Effector memory CD8-positive, alpha-beta T cell (primary cell): ENCODE results near the gene FAM89A.
A peak's percentile ranks its signal among the peaks of the same experiment; 100 is the strongest.
"Not testable (repeated sequence)": the region's sequence is repeated elsewhere in the genome, so short reads cannot be mapped to it uniquely, and the experiment has no call there.

Experiments used
- ATAC-seq: fragments of 150-1000 bp; cut with Tn5 transposase; replicated peaks from 2 replicates; pipeline ENCODE4 v1.10.0; 2021; ENCODE audit warnings: mild to moderate bottlenecking, moderate library complexity
- DNase-seq, 3 experiments: peaks; one replicate each; pipeline ENCODE4 v3.0.0; 2021
- H3K27ac Mint-ChIP-seq, 2 donors: one replicate each; pipeline ENCODE4 v1.8.0; 2022; ENCODE audit warnings: mild to moderate bottlenecking in 2 of 2, mixed read lengths in 2 of 2, moderate library complexity in 2 of 2
- H3K27me3 Mint-ChIP-seq, 2 donors: one replicate each; pipeline ENCODE4 v1.8.0; 2022; ENCODE audit warnings: mixed read lengths in 2 of 2
- H3K36me3 Mint-ChIP-seq: one replicate; pipeline ENCODE4 v1.8.0; 2022; ENCODE audit warnings: mild to moderate bottlenecking, moderate library complexity, mixed read lengths; ENCODE audit not compliant: insufficient read depth
- H3K4me1 Mint-ChIP-seq, 2 donors: one replicate each; pipeline ENCODE4 v1.8.0; 2022; ENCODE audit warnings: low read depth in 2 of 2, mixed read lengths in 2 of 2
- H3K4me3 Mint-ChIP-seq, 2 donors: one replicate each; pipeline ENCODE4 v1.8.0; 2022; ENCODE audit warnings: mild to moderate bottlenecking in 2 of 2, mixed read lengths in 2 of 2, moderate library complexity in 2 of 2
- H3K9me3 Mint-ChIP-seq, 2 donors: one replicate each; pipeline ENCODE4 v1.8.0; 2022; ENCODE audit warnings: mixed read lengths in 2 of 2

The FAM89A gene

GRCh38 chr1:231036416-231036815 is 3.6 kb downstream of the FAM89A start:
- ATAC-seq (no peak), DNase-seq (no peak)
- Mint-ChIP-seq H3K9me3 (no peaks in the 10 kb centered on the region), H3K27me3 (peaks cover 0 to 7% of the 10 kb centered on the region in 2 donors), H3K36me3 (no peaks in the 10 kb centered on the region), H3K4me1 (peaks cover 16 to 23% of the 10 kb centered on the region in 2 donors), H3K27ac (no peak overlapping the region), H3K4me3 (no peak overlapping the region)

DNA sequence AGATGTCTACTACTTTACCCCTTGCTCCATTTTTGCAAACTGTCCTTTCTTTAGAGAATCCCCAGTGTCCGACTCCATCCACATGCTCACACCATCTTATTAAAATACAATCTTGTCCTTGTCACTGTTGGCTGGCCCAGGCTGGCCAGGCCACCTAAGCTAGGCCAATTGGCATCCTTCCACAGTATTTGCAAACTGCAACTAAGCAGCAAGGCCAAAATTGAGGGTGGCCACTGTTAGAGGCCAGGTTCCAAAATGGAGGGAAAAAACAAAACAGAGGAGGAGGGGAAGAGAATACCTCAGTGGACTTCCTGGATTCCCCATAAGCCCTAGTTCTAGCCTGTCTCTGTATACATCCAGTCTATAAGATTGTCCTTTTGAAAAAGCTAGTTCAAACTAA is 4.3 kb downstream of the FAM89A start:
- no peak for DNase-seq
- Mint-ChIP-seq H3K27ac (no peak overlapping the region), H3K27me3 (peaks cover 0 to 7% of the 10 kb centered on the region in 2 donors), H3K4me1 (peaks cover 11 to 19% of the 10 kb centered on the region in 2 donors), H3K4me3 (no peak overlapping the region), H3K9me3 (no peaks in the 10 kb centered on the region), H3K36me3 (no peaks in the 10 kb centered on the region)
- no peak for ATAC-seq

- Mint-ChIP-seq H3K36me3 (no peaks in the 10 kb centered on the region), H3K4me1 (peaks cover 11 to 19% of the 10 kb centered on the region in 2 donors), H3K9me3 (no peaks in the 10 kb centered on the region), H3K4me3 (no peak overlapping the region), H3K27ac (no peak overlapping the region), H3K27me3 (peaks cover 0 to 7% of the 10 kb centered on the region in 2 donors)
- ATAC-seq, result no peak
- no peak for DNase-seq
These were observed 7.1 kb downstream of the FAM89A start for GRCh38 chr1:231032963-231033362.

GRCh38 chr1:231029841-231030240 is 10.2 kb downstream of the FAM89A start:
- no peak for ATAC-seq
- Mint-ChIP-seq H3K27me3 (no peaks in the 10 kb centered on the region), H3K4me1 (peaks cover 0 to 5% of the 10 kb centered on the region in 2 donors), H3K36me3 (no peaks in the 10 kb centered on the region), H3K4me3 (no peak overlapping the region), H3K9me3 (no peaks in the 10 kb centered on the region), H3K27ac (no peak overlapping the region)
- no peak for DNase-seq

DNA sequence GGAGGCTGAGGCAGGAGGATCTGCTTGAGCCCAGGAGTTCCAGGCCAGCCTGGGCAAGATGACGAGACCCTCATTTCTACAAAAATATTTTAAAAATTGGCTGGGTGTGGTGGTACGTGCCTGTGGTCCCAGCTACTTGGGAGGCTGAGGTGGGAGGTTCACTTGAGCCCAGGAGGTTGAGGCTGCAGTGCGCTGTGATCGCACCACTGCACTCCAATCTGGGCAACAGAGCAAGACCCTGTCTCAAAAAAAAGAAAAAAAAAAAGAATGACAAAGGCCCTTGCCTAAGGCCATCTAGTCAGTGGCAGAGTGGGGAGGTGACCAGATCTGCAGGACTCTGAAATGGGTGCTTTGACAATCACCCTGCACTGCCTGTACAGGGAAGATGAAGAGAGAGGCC is 10.8 kb downstream of the FAM89A start:
- not testable (repeated sequence) for H3K4me3 Mint-ChIP-seq, H3K4me1 Mint-ChIP-seq, H3K27ac Mint-ChIP-seq, H3K27me3 Mint-ChIP-seq, H3K9me3 Mint-ChIP-seq, H3K36me3 Mint-ChIP-seq, ATAC-seq, DNase-seq

GRCh38 chr1:231028682-231029081 is 11.4 kb downstream of the FAM89A start:
- Mint-ChIP-seq H3K27ac (no peak overlapping the region), H3K9me3 (no peaks in the 10 kb centered on the region), H3K36me3 (no peaks in the 10 kb centered on the region), H3K27me3 (no peaks in the 10 kb centered on the region), H3K4me3 (no peak overlapping the region), H3K4me1 (peaks cover 0 to 5% of the 10 kb centered on the region in 2 donors)
- DNase-seq (no peak), ATAC-seq (no peak)

DNA sequence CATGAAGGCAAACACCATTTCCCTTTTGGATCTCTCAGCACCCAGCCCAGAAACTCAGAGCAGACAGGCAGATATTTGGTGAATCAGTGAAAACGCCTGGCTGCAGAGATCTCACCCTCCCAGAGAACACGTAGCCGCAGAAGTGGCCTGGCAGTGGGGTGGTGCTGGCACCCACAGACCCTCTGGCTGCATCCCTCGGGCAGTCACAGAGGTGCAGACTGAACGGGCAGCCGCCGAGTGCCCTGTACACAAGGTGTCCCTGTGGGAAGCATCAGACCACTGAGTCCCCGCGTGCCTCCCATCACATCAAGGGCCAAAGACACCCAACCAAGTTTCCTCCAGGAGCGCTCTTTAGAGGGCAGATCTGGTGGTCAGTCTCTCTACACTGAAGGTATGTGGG is 12.1 kb downstream of the FAM89A start:
- Mint-ChIP-seq H3K4me1 (peaks cover 0 to 5% of the 10 kb centered on the region in 2 donors), H3K36me3 (no peaks in the 10 kb centered on the region), H3K27me3 (no peaks in the 10 kb centered on the region), H3K9me3 (no peaks in the 10 kb centered on the region), H3K27ac (no peak overlapping the region), H3K4me3 (no peak overlapping the region)
- ATAC-seq (no peak), DNase-seq (no peak)

DNA sequence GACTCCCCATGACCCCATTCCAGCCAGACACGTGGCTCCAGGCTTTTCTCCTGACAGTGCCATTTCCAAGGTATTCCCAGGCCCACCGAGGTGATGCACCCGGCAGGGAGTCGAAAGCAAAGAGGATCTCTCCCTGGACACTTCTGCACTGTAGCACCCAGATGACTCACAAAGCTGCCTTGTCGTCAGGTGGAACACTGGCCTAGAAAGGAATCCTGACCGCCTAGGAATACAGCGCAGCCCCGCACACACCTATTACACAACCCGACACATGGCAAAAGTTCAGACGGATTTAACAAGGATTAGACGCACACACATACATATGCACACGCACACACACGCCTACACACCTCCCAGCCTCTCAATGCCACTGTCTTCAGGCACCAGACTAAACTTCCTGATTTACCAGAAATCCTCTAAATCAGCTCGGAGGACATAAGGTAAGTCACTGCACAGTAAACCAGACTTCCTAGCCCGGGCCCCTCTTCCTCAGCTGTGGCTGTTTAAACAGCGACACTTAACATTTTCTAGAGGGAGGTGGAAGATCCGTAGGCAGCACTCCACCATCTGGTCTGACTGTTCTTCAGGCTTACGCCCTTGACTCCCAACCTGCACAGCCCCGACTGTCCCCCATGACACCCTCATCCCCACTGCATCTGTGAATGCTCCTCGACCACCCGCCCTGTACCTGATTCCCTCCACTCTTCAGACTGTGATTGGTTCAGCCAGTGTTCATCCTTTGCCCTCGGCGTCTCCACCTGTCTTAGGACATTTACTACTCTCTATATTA is 12.7 kb downstream of the FAM89A start:
- H3K27ac Mint-ChIP-seq, result no peak overlapping the region

DNA sequence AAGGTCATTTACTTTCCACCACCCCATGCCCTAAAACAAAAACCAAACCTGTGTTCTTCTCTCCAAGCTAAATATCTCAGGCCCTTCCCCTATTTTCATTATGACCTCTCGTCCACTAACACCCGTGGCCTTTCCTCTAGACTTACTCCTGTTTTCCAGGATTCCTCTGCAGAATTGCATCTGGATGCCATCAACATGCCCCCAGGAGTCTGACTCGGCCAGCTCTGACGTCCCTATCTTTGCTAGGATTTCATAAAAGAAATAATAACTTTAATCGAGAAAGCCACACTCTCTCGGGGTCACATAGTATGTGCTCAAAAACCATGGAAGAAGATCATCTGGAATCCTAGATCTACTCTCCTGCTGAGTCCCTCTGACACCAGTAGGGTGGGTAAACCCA is 13.5 kb downstream of the FAM89A start:
- Mint-ChIP-seq H3K27me3 (no peaks in the 10 kb centered on the region), H3K27ac (no peak overlapping the region), H3K4me3 (no peak overlapping the region), H3K4me1 (peaks cover 1 to 5% of the 10 kb centered on the region in 2 donors), H3K36me3 (no peaks in the 10 kb centered on the region), H3K9me3 (no peaks in the 10 kb centered on the region)
- ATAC-seq (no peak), DNase-seq (no peak)

More for the DNA sequence above, 12.7 kb downstream of the FAM89A start:
- Mint-ChIP-seq H3K4me3 (no peak overlapping the region), H3K36me3 (no peaks in the 10 kb centered on the region), H3K27me3 (no peaks in the 10 kb centered on the region), H3K4me1 (peaks cover 0 to 5% of the 10 kb centered on the region in 2 donors), H3K9me3 (no peaks in the 10 kb centered on the region)
- ATAC-seq, result no peak
- DNase-seq, result no peak

DNA sequence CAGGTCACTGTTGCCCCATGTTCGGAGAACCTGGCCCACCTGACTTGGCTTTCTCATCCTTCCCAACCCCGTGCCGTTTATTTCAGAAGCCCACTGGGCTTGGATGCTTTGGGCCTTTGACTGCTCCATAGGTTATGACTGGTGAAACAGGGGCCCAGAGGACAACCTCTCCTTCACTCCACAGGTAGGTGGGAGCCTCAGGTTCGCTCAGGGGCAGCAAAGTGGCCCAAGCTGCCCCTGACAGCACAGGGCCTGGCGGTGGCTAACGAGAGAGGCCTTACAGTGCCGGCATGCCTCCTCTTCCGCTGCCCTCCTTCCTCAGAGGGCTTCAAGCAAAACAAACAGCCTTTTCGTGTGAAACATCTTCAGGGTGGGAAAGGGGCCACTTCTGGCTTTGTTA is 16.9 kb downstream of the FAM89A start:
- Mint-ChIP-seq H3K27me3 (no peaks in the 10 kb centered on the region), H3K4me1 (peaks cover 3 to 9% of the 10 kb centered on the region in 2 donors), H3K4me3 (no peak overlapping the region), H3K36me3 (no peaks in the 10 kb centered on the region), H3K9me3 (no peaks in the 10 kb centered on the region), H3K27ac (no peak overlapping the region)
- DNase-seq (no peak), ATAC-seq (no peak)

GRCh38 chr1:231022543-231022942 is 17.5 kb downstream of the FAM89A start:
- H3K4me3 Mint-ChIP-seq, H3K4me1 Mint-ChIP-seq, ATAC-seq, H3K27ac Mint-ChIP-seq, H3K27me3 Mint-ChIP-seq, H3K9me3 Mint-ChIP-seq, H3K36me3 Mint-ChIP-seq, DNase-seq: not testable (repeated sequence)

- Mint-ChIP-seq H3K27ac (peak overlapping the region in 1 of 2 donors; percentile 31), H3K27me3 (no peaks in the 10 kb centered on the region)
These were observed 18.5 kb downstream of the FAM89A start for GRCh38 chr1:231021540-231022031.

GRCh38 chr1:231020816-231021215 is 19.2 kb downstream of the FAM89A start:
- DNase-seq (no peak), ATAC-seq (no peak)
- Mint-ChIP-seq H3K4me1 (peaks cover 3 to 4% of the 10 kb centered on the region in 2 donors), H3K36me3 (no peaks in the 10 kb centered on the region), H3K27me3 (no peaks in the 10 kb centered on the region), H3K27ac (no peak overlapping the region), H3K9me3 (no peaks in the 10 kb centered on the region), H3K4me3 (no peak overlapping the region)

More at GRCh38 chr1:231021540-231022031, 18.5 kb downstream of the FAM89A start:
- Mint-ChIP-seq H3K4me1 (peaks cover 3 to 4% of the 10 kb centered on the region in 2 donors), H3K9me3 (no peaks in the 10 kb centered on the region), H3K4me3 (no peak overlapping the region), H3K36me3 (no peaks in the 10 kb centered on the region)
- DNase-seq, result no peak
- ATAC-seq, result no peak

- Mint-ChIP-seq H3K36me3 (no peaks in the 10 kb centered on the region), H3K27ac (no peak overlapping the region), H3K4me1 (peaks cover 3 to 4% of the 10 kb centered on the region in 2 donors), H3K9me3 (no peaks in the 10 kb centered on the region), H3K27me3 (no peaks in the 10 kb centered on the region), H3K4me3 (no peak overlapping the region)
- DNase-seq (no peak), ATAC-seq (no peak)
These were observed 19.9 kb downstream of the FAM89A start for GRCh38 chr1:231020139-231020601.
